A673 (cell line): ENCODE measurements around the gene KLF3.

Source experiments
- CTCF ChIP-seq: fragments of 300-800, 200-600 bp; sonication (generic); conservative IDR thresholded peaks from 2 replicates; pipeline ENCODE4 v1.5.1; 2017; ENCODE audit warnings: low read depth, mild to moderate bottlenecking, antibody characterized with exemption, low read length, moderate library complexity, mixed read lengths
- EZH2 ChIP-seq: fragments of 200-600 bp; sonication (generic); IDR thresholded peaks from 2 replicates; pipeline ENCODE4 v1.6.1; 2017; ENCODE audit warnings: borderline replicate concordance, low read depth, mild to moderate bottlenecking, mixed read lengths, antibody characterized with exemption, low read length; ENCODE audit not compliant: poor library complexity, severe bottlenecking

DNA sequence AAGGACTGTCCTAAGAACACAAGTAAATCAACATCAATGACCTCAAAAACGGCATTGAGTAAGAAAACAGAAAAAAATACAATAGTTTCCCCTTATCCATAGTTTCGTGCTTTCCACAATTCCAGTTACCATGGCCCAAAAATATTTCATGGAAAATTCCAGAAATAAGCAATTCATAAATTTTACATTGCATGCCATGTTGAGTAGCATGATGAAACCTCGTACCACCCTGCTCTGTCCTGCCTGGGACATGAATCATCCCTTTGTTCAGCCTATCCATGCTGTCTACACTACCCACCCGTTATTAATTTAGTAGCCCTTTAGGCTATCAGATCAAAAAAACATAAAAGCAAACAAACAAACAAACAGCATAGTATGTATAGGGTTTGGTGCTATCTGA lies 51.1 kb downstream of the KLF3 start:
- TF ChIP-seq CTCF (no peak), EZH2 (no peak)
